ENCODE results near the gene QSOX2. TPM values are rescaled to one million over a fixed set of nuclear protein-coding genes. Genes with fewer than 3 reads are reported as not detected.

The QSOX2 gene
- total and polyA plus RNA-seq, 7 donors, result 0.60 to 10.1 (median 3.5) TPM

GRCh38 chr9:136264441-136265405 lies 19.1 kb upstream of the QSOX2 start:
- Histone ChIP-seq H3K4me1 (peaks cover 0 to 15% (median 9%) of the 10 kb centered on the region in 4 donors), H3K36me3 (no peaks in the 10 kb centered on the region), H3K4me3 (no peak overlapping the region), H3K27ac (no peak overlapping the region), H3K27me3 (no peaks in the 10 kb centered on the region), H3K9me3 (no peaks in the 10 kb centered on the region)
- DNase-seq, result no peak
- 72 to 79% methylated on average over 24 of the region's 24 CpGs for WGBS, 2 donors
- TF ChIP-seq POLR2A (IDR thresholded peaks at IDR 0.05) (no peak), EP300 (IDR thresholded peaks at IDR 0.05) (no peak), POLR2AphosphoS5 (IDR thresholded peaks at IDR 0.05) (no peak)
- intact Hi-C loops (cut with DNase I), result no loop called here

- DNase-seq, result no peak
- Histone ChIP-seq H3K27me3 (no peaks in the 10 kb centered on the region), H3K27ac (no peak overlapping the region), H3K36me3 (no peaks in the 10 kb centered on the region), H3K4me1 (peaks cover 0 to 15% (median 9%) of the 10 kb centered on the region in 4 donors), H3K4me3 (no peak overlapping the region), H3K9me3 (no peaks in the 10 kb centered on the region)
- TF ChIP-seq CTCF (IDR thresholded peaks at IDR 0.05) (no peak), POLR2A (IDR thresholded peaks at IDR 0.05) (no peak), EP300 (IDR thresholded peaks at IDR 0.05) (no peak), POLR2AphosphoS5 (IDR thresholded peaks at IDR 0.05) (no peak)
- WGBS, 2 donors, result 28 to 75% methylated on average over 19 of the region's 19 CpGs
- intact Hi-C loops (cut with DNase I), result no loop called here
Measured at GRCh38 chr9:136264031-136264430, 18.4 kb upstream of the QSOX2 start.

- Histone ChIP-seq H3K4me1 (peaks cover 0 to 8% (median 5%) of the 10 kb centered on the region in 4 donors), H3K27ac (no peak overlapping the region), H3K27me3 (peaks cover 0 to 10% (median 0%) of the 10 kb centered on the region in 3 donors), H3K36me3 (no peaks in the 10 kb centered on the region), H3K9me3 (no peaks in the 10 kb centered on the region), H3K4me3 (no peak overlapping the region)
- WGBS, 2 donors, result 82 to 90% methylated on average over 6 of the region's 6 CpGs
- TF ChIP-seq CTCF (IDR thresholded peaks at IDR 0.05), result no peak
- TF ChIP-seq POLR2AphosphoS5 (IDR thresholded peaks at IDR 0.05), result no peak
- TF ChIP-seq EP300 (IDR thresholded peaks at IDR 0.05), result no peak
- TF ChIP-seq POLR2A (IDR thresholded peaks at IDR 0.05), result no peak
- intact Hi-C loops (cut with DNase I), result no loop called here
- DNase-seq, result no peak
Measured at GRCh38 chr9:136262671-136263178, 17.1 kb upstream of the QSOX2 start.

- Histone ChIP-seq H3K27ac (no peak overlapping the region), H3K4me1 (no peaks in the 10 kb centered on the region), H3K9me3 (no peaks in the 10 kb centered on the region), H3K4me3 (no peak overlapping the region), H3K36me3 (no peaks in the 10 kb centered on the region), H3K27me3 (peaks cover 0 to 11% (median 0%) of the 10 kb centered on the region in 3 donors)
- no peak for TF ChIP-seq CTCF (IDR thresholded peaks at IDR 0.05)
- no peak for TF ChIP-seq EP300 (IDR thresholded peaks at IDR 0.05)
- TF ChIP-seq POLR2AphosphoS5 (IDR thresholded peaks at IDR 0.05), result no peak
- no peak for TF ChIP-seq POLR2A (IDR thresholded peaks at IDR 0.05)
- no peak for DNase-seq
- 83 to 86% methylated on average over 28 of the region's 28 CpGs for WGBS, 2 donors
- intact Hi-C loops (cut with DNase I), result no loop called here
Measured at GRCh38 chr9:136261686-136262430, 16.2 kb upstream of the QSOX2 start.
